ENCODE measurements around the gene GVQW3.

DNA sequence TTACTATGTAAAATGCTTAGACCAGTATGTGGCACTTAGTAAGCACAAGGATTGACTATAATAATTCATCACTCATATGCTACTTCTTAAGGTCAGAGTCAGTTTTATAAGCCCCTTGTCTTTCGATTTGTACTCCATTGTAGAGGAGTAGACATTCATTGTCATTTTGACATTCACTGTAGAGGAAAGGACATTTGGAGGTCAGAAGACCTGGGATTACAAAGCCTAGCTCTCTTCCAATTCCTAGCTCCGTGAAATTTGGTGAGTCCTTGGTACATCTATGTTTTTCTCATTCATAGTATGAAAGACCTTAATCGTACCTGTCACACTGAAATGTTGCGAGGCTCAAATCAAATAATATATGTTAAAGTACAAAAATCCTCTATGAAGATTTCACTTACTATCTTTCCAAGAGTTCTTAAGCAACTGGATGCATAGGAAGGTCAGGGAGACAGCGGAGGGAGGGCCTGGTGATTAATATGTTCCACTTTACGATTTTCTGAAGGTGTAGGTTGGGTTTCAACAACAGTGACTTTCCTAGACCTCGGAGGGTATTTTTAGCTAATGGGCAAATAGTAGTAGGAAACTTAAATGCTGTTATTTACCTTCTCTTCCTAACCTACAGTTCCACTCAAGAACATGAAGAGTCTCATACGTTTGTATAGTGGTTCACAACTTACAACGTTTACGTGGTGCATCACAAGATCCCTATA is 62.3 kb downstream of the GVQW3 start:
- TF ChIP-seq, protein P1, sequence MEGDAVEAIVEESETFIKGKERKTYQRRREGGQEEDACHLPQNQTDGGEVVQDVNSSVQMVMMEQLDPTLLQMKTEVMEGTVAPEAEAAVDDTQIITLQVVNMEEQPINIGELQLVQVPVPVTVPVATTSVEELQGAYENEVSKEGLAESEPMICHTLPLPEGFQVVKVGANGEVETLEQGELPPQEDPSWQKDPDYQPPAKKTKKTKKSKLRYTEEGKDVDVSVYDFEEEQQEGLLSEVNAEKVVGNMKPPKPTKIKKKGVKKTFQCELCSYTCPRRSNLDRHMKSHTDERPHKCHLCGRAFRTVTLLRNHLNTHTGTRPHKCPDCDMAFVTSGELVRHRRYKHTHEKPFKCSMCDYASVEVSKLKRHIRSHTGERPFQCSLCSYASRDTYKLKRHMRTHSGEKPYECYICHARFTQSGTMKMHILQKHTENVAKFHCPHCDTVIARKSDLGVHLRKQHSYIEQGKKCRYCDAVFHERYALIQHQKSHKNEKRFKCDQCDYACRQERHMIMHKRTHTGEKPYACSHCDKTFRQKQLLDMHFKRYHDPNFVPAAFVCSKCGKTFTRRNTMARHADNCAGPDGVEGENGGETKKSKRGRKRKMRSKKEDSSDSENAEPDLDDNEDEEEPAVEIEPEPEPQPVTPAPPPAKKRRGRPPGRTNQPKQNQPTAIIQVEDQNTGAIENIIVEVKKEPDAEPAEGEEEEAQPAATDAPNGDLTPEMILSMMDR (IDR thresholded peaks at IDR 0.05), result no peak
- TF ChIP-seq POLR2AphosphoS5 (IDR thresholded peaks at IDR 0.05) (no peak), EP300 (IDR thresholded peaks at IDR 0.05) (no peak)

Data from sigmoid colon (tissue), 4 donors.